ENCODE results near the gene GSTP1.

DNA sequence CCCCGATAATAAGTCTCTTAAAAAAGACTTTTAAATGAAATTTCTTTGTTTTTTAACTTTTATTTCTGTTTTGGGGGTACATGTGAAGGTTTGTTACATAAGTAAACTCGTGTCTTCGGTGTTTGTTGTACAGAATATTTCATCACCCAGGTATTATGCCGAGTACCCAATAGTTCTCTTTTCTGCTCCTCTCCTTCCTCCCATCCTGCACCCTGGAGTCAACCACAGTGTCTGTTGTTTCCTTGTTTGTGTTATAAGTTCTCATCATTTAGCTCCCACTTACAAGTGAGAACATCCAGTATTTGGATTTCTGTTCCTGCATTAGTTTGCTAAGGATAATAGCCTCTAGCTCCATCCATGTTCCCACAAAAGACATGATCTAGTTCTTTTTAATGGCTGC is 1.6 kb upstream of the GSTP1 start:
- TF ChIP-seq, protein P1, sequence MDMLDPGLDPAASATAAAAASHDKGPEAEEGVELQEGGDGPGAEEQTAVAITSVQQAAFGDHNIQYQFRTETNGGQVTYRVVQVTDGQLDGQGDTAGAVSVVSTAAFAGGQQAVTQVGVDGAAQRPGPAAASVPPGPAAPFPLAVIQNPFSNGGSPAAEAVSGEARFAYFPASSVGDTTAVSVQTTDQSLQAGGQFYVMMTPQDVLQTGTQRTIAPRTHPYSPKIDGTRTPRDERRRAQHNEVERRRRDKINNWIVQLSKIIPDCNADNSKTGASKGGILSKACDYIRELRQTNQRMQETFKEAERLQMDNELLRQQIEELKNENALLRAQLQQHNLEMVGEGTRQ (IDR thresholded peaks at IDR 0.05; ENCODE audit: borderline replicate concordance, low read depth, low read length), result no peak
- TF ChIP-seq, protein P2, sequence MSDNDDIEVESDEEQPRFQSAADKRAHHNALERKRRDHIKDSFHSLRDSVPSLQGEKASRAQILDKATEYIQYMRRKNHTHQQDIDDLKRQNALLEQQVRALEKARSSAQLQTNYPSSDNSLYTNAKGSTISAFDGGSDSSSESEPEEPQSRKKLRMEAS (IDR thresholded peaks at IDR 0.05; ENCODE audit: low read depth), result no peak
- TF ChIP-seq, protein P3, sequence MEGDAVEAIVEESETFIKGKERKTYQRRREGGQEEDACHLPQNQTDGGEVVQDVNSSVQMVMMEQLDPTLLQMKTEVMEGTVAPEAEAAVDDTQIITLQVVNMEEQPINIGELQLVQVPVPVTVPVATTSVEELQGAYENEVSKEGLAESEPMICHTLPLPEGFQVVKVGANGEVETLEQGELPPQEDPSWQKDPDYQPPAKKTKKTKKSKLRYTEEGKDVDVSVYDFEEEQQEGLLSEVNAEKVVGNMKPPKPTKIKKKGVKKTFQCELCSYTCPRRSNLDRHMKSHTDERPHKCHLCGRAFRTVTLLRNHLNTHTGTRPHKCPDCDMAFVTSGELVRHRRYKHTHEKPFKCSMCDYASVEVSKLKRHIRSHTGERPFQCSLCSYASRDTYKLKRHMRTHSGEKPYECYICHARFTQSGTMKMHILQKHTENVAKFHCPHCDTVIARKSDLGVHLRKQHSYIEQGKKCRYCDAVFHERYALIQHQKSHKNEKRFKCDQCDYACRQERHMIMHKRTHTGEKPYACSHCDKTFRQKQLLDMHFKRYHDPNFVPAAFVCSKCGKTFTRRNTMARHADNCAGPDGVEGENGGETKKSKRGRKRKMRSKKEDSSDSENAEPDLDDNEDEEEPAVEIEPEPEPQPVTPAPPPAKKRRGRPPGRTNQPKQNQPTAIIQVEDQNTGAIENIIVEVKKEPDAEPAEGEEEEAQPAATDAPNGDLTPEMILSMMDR (IDR thresholded peaks at IDR 0.05), result no peak
- TF ChIP-seq RXRA (IDR thresholded peaks at IDR 0.05; ENCODE audit: borderline replicate concordance, low read depth) (no peak), RAD21 (IDR thresholded peaks at IDR 0.05; ENCODE audit: low read length) (no peak), FOXM1 (IDR thresholded peaks at IDR 0.05; ENCODE audit: low read depth) (no peak), EZH2phosphoT487 (IDR thresholded peaks at IDR 0.05; ENCODE audit: borderline replicate concordance, low read depth) (no peak), CHD2 (IDR thresholded peaks at IDR 0.05; ENCODE audit: low read length, partially characterized antibody) (no peak)
